A673 (cell line): ENCODE results near the gene INPP4B. TPM values are rescaled to one million over a fixed set of nuclear protein-coding genes. Genes with fewer than 3 reads are reported as not detected.

Experiments used
- BruUV-seq: library from RNA; stranded (reverse); fragments of 400-500 nt; replicated peaks from 2 replicates; lab custom pipeline; 2021; lab: Mats Ljungman, UMichigan
- CTCF ChIA-PET: fragments of 300-600 bp; sonication (Branson Sonifier 250); formaldehyde crosslinking; loops from one replicate; lab custom pipeline; 2022; ENCODE audit warnings: antibody characterized with exemption; lab: Charles Lee
- POLR2A ChIA-PET: fragments of 300-600 bp; sonication (Branson Sonifier 250); formaldehyde crosslinking; loops from one replicate; lab custom pipeline; 2022; ENCODE audit warnings: antibody characterized with exemption; ENCODE audit not compliant: low non-redundant PET; lab: Charles Lee
- DNase-seq: peaks from one replicate; pipeline ENCODE4 v3.0.0-alpha.2; 2015; ENCODE audit warnings: low spot score
- H3K27ac ChIP-seq: fragments of 200-600 bp; sonication (generic); 2 replicates; pipeline ENCODE4 v1.5.1; 2016; ENCODE audit warnings: mixed run types, low read depth, mild to moderate bottlenecking, mixed read lengths, antibody characterized with exemption, low read length; ENCODE audit not compliant: poor library complexity, severe bottlenecking
- H3K27me3 ChIP-seq: fragments of 200-600 bp; sonication (generic); replicated peaks from 2 replicates; pipeline ENCODE4 v1.6.1; 2017; ENCODE audit warnings: mixed run types, low read depth, mild to moderate bottlenecking, mixed read lengths, antibody characterized with exemption, low read length; ENCODE audit not compliant: insufficient read depth, poor library complexity
- H3K36me3 ChIP-seq: fragments of 200-600 bp; sonication (generic); 2 replicates; pipeline ENCODE4 v1.6.1; 2016; ENCODE audit warnings: mixed run types, mild to moderate bottlenecking, mixed read lengths, antibody characterized with exemption, low read length; ENCODE audit not compliant: insufficient read depth, poor library complexity, severe bottlenecking
- H3K4me1 ChIP-seq: fragments of 200-600 bp; sonication (generic); 2 replicates; pipeline ENCODE4 v1.6.1; 2017; ENCODE audit warnings: mixed run types, mild to moderate bottlenecking, mixed read lengths, antibody characterized with exemption, low read length; ENCODE audit not compliant: insufficient read depth, poor library complexity, severe bottlenecking
- H3K4me3 ChIP-seq: fragments of 200-600 bp; sonication (generic); 2 replicates; pipeline ENCODE4 v1.5.1; 2016; ENCODE audit warnings: low read depth, mixed run types, mild to moderate bottlenecking, mixed read lengths, low read length; ENCODE audit not compliant: poor library complexity, severe bottlenecking
- H3K9me3 ChIP-seq: fragments of 200-600 bp; sonication (generic); 2 replicates; pipeline ENCODE4 v1.6.1; 2016; ENCODE audit warnings: mixed run types, low read depth, mild to moderate bottlenecking, mixed read lengths, antibody characterized with exemption, low read length; ENCODE audit not compliant: poor library complexity, severe bottlenecking
- EZH2 ChIP-seq: fragments of 200-600 bp; sonication (generic); IDR thresholded peaks from 2 replicates; pipeline ENCODE4 v1.6.1; 2017; ENCODE audit warnings: borderline replicate concordance, low read depth, mild to moderate bottlenecking, mixed read lengths, antibody characterized with exemption, low read length; ENCODE audit not compliant: poor library complexity, severe bottlenecking
- intact Hi-C: fragments of 100-400 bp; cut with micrococcal nuclease; formaldehyde crosslinking; loops from one replicate; pipeline ENCODE4 v1.10.0; 2022; ENCODE audit not compliant: unreplicated experiment
- total RNA-seq: library from RNA; stranded (reverse); gene quantifications from 2 replicates; pipeline ENCODE4 v1.2.3, GENCODE V29; 2021
- TF ChIP-seq, protein P1 (sequence below): fragments of 300-800, 200-600 bp; sonication (generic); conservative IDR thresholded peaks from 2 replicates; pipeline ENCODE4 v1.5.1; 2017; ENCODE audit warnings: low read depth, mild to moderate bottlenecking, antibody characterized with exemption, low read length, moderate library complexity, mixed read lengths

Gene INPP4B
- total RNA-seq, 1 experiment from 2014 or later, result 13.1 TPM

GRCh38 chr4:142356801-142357200 lies 489.3 kb downstream of the INPP4B start:
- H3K4me3 ChIP-seq, result no peak overlapping the region
- no peaks in the 10 kb centered on the region for H3K36me3 ChIP-seq
- TF ChIP-seq, protein P1, sequence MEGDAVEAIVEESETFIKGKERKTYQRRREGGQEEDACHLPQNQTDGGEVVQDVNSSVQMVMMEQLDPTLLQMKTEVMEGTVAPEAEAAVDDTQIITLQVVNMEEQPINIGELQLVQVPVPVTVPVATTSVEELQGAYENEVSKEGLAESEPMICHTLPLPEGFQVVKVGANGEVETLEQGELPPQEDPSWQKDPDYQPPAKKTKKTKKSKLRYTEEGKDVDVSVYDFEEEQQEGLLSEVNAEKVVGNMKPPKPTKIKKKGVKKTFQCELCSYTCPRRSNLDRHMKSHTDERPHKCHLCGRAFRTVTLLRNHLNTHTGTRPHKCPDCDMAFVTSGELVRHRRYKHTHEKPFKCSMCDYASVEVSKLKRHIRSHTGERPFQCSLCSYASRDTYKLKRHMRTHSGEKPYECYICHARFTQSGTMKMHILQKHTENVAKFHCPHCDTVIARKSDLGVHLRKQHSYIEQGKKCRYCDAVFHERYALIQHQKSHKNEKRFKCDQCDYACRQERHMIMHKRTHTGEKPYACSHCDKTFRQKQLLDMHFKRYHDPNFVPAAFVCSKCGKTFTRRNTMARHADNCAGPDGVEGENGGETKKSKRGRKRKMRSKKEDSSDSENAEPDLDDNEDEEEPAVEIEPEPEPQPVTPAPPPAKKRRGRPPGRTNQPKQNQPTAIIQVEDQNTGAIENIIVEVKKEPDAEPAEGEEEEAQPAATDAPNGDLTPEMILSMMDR, result no peak
- no peak for TF ChIP-seq EZH2
- no TSS peak for BruUV-seq
- H3K4me1 ChIP-seq, result peaks cover 27% of the 10 kb centered on the region
- POLR2A ChIA-PET, result no interaction called here
- no peak overlapping the region for H3K27ac ChIP-seq
- H3K27me3 ChIP-seq, result no peaks in the 10 kb centered on the region
- no peaks in the 10 kb centered on the region for H3K9me3 ChIP-seq
- CTCF ChIA-PET, result no interaction called here
- intact Hi-C loops, result loop anchor here (10.0 kb wide), 1 partner anchor 232 kb away; no protein-coding TSS in a partner anchor
- DNase-seq, result no peak

DNA sequence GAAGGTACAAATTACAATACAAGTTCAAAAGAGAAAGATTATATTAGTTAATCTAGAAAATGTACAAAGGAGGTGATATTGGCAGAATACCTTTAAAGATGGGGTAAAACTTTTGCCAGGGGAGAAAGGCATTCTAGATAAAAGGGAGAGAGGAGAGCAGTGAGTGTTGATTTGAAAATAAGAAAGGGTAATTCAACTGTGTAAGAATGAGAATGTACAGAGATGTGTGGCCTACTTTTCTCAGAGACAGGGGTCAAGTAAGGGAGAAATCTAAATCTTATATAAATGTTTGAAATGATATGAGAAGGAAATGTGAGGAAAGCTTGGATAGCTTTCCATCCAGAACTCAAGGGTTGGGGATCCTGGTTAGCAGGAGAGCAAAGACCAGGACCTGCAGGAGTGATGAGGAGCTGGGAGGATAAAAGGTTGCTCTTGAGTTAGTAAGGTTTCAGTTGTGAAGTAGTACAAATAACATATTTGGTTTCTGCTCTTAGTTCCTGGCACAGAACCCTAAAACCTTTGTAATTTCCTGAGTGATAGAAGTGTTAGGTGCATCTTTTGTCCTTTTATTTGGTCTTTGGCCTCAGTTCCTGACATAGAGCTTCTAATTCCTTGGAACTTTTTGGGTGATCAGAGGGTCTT lies 489.9 kb downstream of the INPP4B start:
- ChIA-PET POLR2A (no interaction called here), CTCF (interaction anchor here (0.5 kb wide), 1 partner anchor 1747 kb away, joined by 3 read pairs; no protein-coding TSS in a partner anchor)
- no peak overlapping the region for H3K27ac ChIP-seq

DNA sequence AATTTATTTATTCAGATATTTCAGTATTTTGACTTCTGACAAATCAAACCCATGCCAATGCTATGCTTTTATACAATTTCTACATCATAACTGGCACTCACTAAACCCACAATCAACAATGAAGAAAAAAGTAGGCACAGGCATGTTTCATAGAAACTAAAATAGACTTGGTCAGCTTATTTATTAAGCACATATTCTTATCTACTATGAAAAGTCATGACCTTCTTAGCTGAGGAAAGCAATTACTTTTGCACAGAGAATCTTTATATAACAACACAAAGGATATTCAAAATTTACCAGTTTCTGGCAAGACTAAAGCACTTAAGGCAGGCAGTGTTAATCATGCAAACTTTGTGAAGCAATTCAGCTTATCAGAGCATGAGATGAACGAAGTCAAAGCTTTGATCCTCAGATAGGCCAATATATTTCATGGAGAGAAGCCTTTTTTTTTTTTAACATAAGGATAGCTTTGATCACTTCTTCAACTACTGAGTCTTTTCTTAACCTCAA lies 490.6 kb downstream of the INPP4B start:
- no TSS peak for BruUV-seq

More for the DNA sequence above, 489.9 kb downstream of the INPP4B start:
- DNase-seq, result no peak
- no peaks in the 10 kb centered on the region for H3K9me3 ChIP-seq
- no peak overlapping the region for H3K4me3 ChIP-seq
- H3K36me3 ChIP-seq, result no peaks in the 10 kb centered on the region
- peaks cover 27% of the 10 kb centered on the region for H3K4me1 ChIP-seq
- TF ChIP-seq, protein P1, result no peak
- no peak for TF ChIP-seq EZH2
- no TSS peak for BruUV-seq
- no peaks in the 10 kb centered on the region for H3K27me3 ChIP-seq
- intact Hi-C loops, result loop anchor here (10.0 kb wide), 1 partner anchor 231 kb away; no protein-coding TSS in a partner anchor

More for the DNA sequence above, 490.6 kb downstream of the INPP4B start:
- DNase-seq, result no peak
- H3K4me1 ChIP-seq, result peaks cover 27% of the 10 kb centered on the region
- ChIA-PET CTCF (interaction anchor here (0.5 kb wide), 1 partner anchor 1746 kb away, joined by 3 read pairs; no protein-coding TSS in a partner anchor), POLR2A (no interaction called here)
- no peak for TF ChIP-seq EZH2
- TF ChIP-seq, protein P1, result no peak
- H3K36me3 ChIP-seq, result no peaks in the 10 kb centered on the region
- no peak overlapping the region for H3K4me3 ChIP-seq
- no peaks in the 10 kb centered on the region for H3K9me3 ChIP-seq
- H3K27ac ChIP-seq, result no peak overlapping the region
- H3K27me3 ChIP-seq, result no peaks in the 10 kb centered on the region
- intact Hi-C loops, result loop anchor here (10.0 kb wide), 1 partner anchor 231 kb away; no protein-coding TSS in a partner anchor
